Heart left ventricle (tissue), 16 donors: ENCODE data around the gene DEPP1. TPM values are rescaled to one million over a fixed set of nuclear protein-coding genes. Genes with fewer than 3 reads are reported as not detected.

Experiments
- ATAC-seq, 4 donors: fragments of 200-7000 bp; cut with Tn5 transposase; one replicate each; pipeline ENCODE4 v1.9.1; 2020 to 2022; ENCODE audit warnings: moderate library complexity in 4 of 4, mild to moderate bottlenecking in 3 of 4, moderate number of reproducible peaks in 1 of 4
- DNase-seq, 5 donors: peaks; one replicate each; pipeline ENCODE4 v3.0.0-alpha.2; 2020
- H3K27ac ChIP-seq, 12 donors: fragments of 200-600 bp; sonication (generic) in 4 of 12; one replicate each; pipeline versions ENCODE4 v1.5.0 to v1.8.0; 2016 to 2022; ENCODE audit warnings: mild to moderate bottlenecking in 2 of 12
- H3K27me3 ChIP-seq, 9 donors: fragments of 200-600 bp; sonication (generic) in 2 of 9; one replicate each; pipeline versions ENCODE4 v1.5.1 to v1.8.0; 2016 to 2022; ENCODE audit warnings: mild to moderate bottlenecking in 3 of 9
- H3K36me3 ChIP-seq, 9 donors: fragments of 200-600 bp; sonication (generic) in 2 of 9; one replicate each; pipeline versions ENCODE4 v1.5.0 to v1.8.0; 2018 to 2022; ENCODE audit warnings: mild to moderate bottlenecking in 2 of 9
- H3K4me1 ChIP-seq, 12 donors: fragments of 200-600 bp; sonication (generic) in 4 of 12; one replicate each; pipeline versions ENCODE4 v1.5.0 to v1.8.0; 2016 to 2022; ENCODE audit warnings: mild to moderate bottlenecking in 3 of 12
- H3K4me3 ChIP-seq, 12 donors: fragments of 200-600 bp; sonication (generic) in 4 of 12; one replicate each; pipeline versions ENCODE4 v1.5.0 to v1.8.0; 2017 to 2022; ENCODE audit warnings: mild to moderate bottlenecking in 9 of 12, moderate library complexity in 4 of 12
- H3K9me3 ChIP-seq, 12 donors: fragments of 200-600 bp; sonication (generic) in 4 of 12; one replicate each; pipeline versions ENCODE4 v1.5.0 to v1.8.0; 2016 to 2022; ENCODE audit warnings: mild to moderate bottlenecking in 1 of 12
- POLR2A ChIP-seq, 2 donors: fragments of 450-650 bp; IDR thresholded peaks; one replicate each; pipeline ENCODE4 v1.6.1; 2017; ENCODE audit warnings: antibody characterized with exemption in 2 of 2, mild to moderate bottlenecking in 2 of 2, moderate library complexity in 2 of 2
- WGBS, 4 donors: extraction: QIAGEN DNeasy Blood & Tissue Kit in 2 of 4; methylation state at CpG; one replicate each; pipeline versions ENCODE4 v1.1.5 to v1.1.7; 2013 to 2018; 5-methylcytosine and 5-hydroxymethylcytosine counted together
- intact Hi-C, 10 donors: fragments of 100-400 bp; cut with DNase I; formaldehyde crosslinking; loops; one replicate each; pipeline versions ENCODE4 v1.11.1 to v1.14.2; 2022
- polyA plus RNA-seq, 2 donors: library from polyadenylated mRNA; stranded (reverse); fragments of 200-250 nt; gene quantifications; one replicate each; pipeline ENCODE4 v1.2.3, GENCODE V29; 2013
- total RNA-seq, 9 donors: library from RNA; depleted of rRNA in 2 of 9; stranded (reverse); fragments of >200 nt in 2 of 9; fragmentation: NEBNext Ultra II Directional in 3 of 9; extraction: Animal tissue kit (Norgen Biotek cat#: 25700) in 3 of 9; gene quantifications; one replicate each; pipeline versions ENCODE4 v1.1.0 to v1.2.4, GENCODE V29; 2016 to 2023
- TF ChIP-seq, protein P1 (sequence below), 12 donors: fragments of 200-600 bp; sonication (generic) in 4 of 12; IDR thresholded peaks; one replicate each; pipeline versions ENCODE4 v1.5.0 to v1.8.0; 2018 to 2022; ENCODE audit warnings: antibody characterized with exemption in 12 of 12, mild to moderate bottlenecking in 5 of 12
- donor health status: ischemic (EF 13 %, LVEDD 7.1; RV severe dilation, severe dysfunction).
- donor health status: healthy with polysubstance abuse.
- donor health status: DM: no; HTN: yes; CAD: no.
- donor health status: DM: no; HTN: no; CAD: no.
- donor health status: ischemic (EF 25% LVEDD 6.9; RV normal size, moderate dysfunction).
- donor health status: ischemic (EF 25% LVEDD 5.7; RV mildly dilated, moderate dysfunction).
- donor health status: healthy.
- donor health status: DM: yes; HTN: yes; CAD: no.
- donor health status: ischemic (EF 35%, LVEDD 5.7; RV mildly dilated, moderate dysfunction).
- donor health status: nonischemic (EF 11% LVEDD 7.7; RV severe dilation, severe dysfunction).
- donor health status: DM: yes; HTN: yes; CAD: no.
- donor health status: PGD.
- donor health status: ischemic (EF 29% LVEDD 5.4; RV normal size, mild dysfunction).
- donor health status: nonischemic (EF 23%, LVEDD 6.1; RV moderate dilation, normal function).

Gene DEPP1
- total and polyA plus RNA-seq, 11 donors: 11.0 to 76.5 (median 22.7) TPM

DNA sequence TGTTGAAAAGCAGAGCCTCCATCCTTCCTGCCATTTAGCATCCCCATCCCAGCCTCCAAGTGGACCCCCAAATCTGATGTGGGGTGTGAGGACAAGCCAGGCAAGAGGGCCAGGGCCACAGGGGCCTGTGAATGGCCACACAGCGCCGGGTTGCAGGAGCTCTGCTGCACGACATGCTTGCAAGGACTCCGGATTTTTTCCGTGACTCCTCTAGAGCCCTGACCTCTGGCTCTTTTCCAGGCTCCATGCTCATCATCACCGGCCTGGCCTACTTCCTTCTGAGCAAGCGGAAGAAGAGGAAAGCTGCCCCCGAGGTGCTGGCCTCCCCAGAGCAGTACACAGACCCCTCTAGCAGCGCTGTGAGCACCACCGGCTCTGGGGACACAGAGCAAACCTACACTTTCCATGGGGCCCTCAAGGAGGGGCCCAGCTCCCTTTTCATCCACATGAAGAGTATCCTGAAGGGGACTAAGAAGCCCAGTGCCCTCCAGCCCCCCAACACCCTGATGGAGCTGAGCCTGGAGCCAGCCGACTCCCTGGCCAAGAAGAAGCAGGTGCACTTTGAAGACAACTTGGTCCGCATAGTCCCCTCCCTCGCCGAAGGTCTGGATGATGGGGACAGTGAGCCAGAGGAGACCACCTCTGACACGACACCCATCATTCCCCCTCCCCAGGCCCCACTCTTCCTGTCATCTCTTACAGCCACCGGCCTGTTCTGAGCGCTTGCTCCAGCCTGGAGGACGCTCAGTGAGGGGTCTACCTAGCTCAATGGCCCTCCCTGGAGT is 44.0 kb downstream of the DEPP1 start:
- DNase-seq: peak; percentile 45 to 76 (median 70)
- ATAC-seq: peak in 1 of 4 donors; percentile 11
- H3K4me3 ChIP-seq: no peak overlapping the region
- WGBS, 4 donors: 62 to 78% (median 66%) methylated on average over 14 to 18 of the region's 18 CpGs
- no peaks in the 10 kb centered on the region for H3K9me3 ChIP-seq
- H3K4me1 ChIP-seq: peaks cover 0 to 61% (median 39%) of the 10 kb centered on the region in 12 donors
- peak overlapping the region in 10 of 12 donors; percentile 44 to 72 (median 68) for H3K27ac ChIP-seq
- TF ChIP-seq, protein P1, sequence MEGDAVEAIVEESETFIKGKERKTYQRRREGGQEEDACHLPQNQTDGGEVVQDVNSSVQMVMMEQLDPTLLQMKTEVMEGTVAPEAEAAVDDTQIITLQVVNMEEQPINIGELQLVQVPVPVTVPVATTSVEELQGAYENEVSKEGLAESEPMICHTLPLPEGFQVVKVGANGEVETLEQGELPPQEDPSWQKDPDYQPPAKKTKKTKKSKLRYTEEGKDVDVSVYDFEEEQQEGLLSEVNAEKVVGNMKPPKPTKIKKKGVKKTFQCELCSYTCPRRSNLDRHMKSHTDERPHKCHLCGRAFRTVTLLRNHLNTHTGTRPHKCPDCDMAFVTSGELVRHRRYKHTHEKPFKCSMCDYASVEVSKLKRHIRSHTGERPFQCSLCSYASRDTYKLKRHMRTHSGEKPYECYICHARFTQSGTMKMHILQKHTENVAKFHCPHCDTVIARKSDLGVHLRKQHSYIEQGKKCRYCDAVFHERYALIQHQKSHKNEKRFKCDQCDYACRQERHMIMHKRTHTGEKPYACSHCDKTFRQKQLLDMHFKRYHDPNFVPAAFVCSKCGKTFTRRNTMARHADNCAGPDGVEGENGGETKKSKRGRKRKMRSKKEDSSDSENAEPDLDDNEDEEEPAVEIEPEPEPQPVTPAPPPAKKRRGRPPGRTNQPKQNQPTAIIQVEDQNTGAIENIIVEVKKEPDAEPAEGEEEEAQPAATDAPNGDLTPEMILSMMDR (IDR thresholded peaks at IDR 0.05): no peak
- TF ChIP-seq POLR2A (IDR thresholded peaks at IDR 0.05): no peak
- H3K36me3 ChIP-seq: no peaks in the 10 kb centered on the region
- intact Hi-C loops: loop anchor here in 3 of 10 donors (2.0 to 5.0 kb wide), 4 partner anchors 38 to 58 kb away; partner anchors contain the start of gene DEPP1 (in 1 of the 3)
- no peaks in the 10 kb centered on the region for H3K27me3 ChIP-seq

- WGBS, 4 donors: 81 to 95% (median 85%) methylated on average over 7 to 9 of the region's 9 CpGs
- Histone ChIP-seq H3K4me1 (peaks cover 0 to 54% (median 39%) of the 10 kb centered on the region in 12 donors), H3K4me3 (no peak overlapping the region), H3K27ac (peak overlapping the region in 4 of 12 donors; percentile 31 to 72 (median 70)), H3K27me3 (no peaks in the 10 kb centered on the region), H3K36me3 (no peaks in the 10 kb centered on the region), H3K9me3 (no peaks in the 10 kb centered on the region)
- no peak for ATAC-seq
- intact Hi-C loops: loop anchor here in 9 of 10 donors (2.0 to 5.0 kb wide), 7 partner anchors 25 to 75 kb away; partner anchors contain the start of genes DEPP1 (in 1 of the 9) and RASSF4 (in 1 of the 9)
- DNase-seq: peak in 2 of 5 donors; percentile 14 to 48
- TF ChIP-seq, protein P1 (IDR thresholded peaks at IDR 0.05): no peak
- TF ChIP-seq POLR2A (IDR thresholded peaks at IDR 0.05): no peak
These were observed 44.9 kb downstream of the DEPP1 start for GRCh38 chr10:44933451-44934321.

DNA sequence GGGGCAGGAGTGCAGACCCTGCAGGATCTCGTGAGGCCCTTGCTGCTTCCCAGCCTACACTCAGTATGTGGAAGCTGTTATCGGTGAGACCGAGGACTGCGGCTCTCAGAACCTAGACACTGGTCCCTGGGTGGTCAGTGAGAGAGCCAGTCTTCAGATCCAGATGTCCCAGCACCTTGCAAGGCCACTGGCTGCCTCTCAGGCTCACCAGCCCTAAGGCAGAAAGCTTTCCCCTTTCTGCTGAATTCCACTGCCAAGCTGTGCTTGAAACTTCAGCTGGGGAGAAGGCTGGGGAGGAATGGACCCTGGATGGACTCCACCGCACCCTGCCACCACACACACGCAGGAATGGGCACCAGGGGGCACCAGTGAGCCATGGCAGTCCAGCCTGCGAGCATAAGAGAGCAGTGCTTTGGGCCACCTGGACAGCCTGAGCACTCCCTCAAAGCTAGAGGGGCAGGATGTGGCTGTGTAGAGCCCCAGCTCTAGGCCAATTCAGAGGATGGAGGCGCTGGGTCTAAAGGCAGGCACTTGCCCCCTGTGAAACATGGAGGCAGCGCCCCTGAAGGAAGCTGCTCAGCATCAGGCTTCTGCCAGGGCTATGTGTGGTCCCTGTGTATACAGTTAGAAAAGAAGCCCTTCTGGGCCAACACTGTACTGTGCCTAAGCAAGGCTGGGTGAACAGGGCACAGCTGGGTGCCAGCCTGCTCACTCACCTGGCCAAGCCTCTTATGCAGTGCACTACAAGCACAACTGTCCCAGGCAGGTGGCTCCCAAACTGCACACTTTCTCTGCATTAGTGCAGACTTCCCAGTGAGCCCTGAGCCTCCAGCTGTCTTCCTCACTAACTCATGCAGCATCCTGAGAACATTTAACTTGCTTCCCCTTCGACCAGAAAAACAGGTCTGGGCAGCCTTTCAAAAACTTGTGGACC is 45.8 kb downstream of the DEPP1 start:
- Histone ChIP-seq H3K36me3 (no peaks in the 10 kb centered on the region), H3K4me3 (no peak overlapping the region), H3K27ac (peak overlapping the region in 2 of 12 donors; percentile 21 to 31), H3K9me3 (no peaks in the 10 kb centered on the region), H3K4me1 (peaks cover 0 to 54% (median 39%) of the 10 kb centered on the region in 12 donors), H3K27me3 (no peaks in the 10 kb centered on the region)
- ATAC-seq (peak; percentile 72 to 92 (median 90)), DNase-seq (peak; percentile 89 to 96 (median 92))
- WGBS, 4 donors: 45 to 79% (median 47%) methylated on average over 5 to 10 of the region's 10 CpGs
- TF ChIP-seq, protein P1 (IDR thresholded peaks at IDR 0.05): peak; percentile 92 to 99 (median 98)
- TF ChIP-seq POLR2A (IDR thresholded peaks at IDR 0.05): no peak
- intact Hi-C loops: loop anchor here (1.0 to 5.0 kb wide), 9 partner anchors 26 to 76 kb away; partner anchors contain the start of genes DEPP1 (in 1 of the 10) and RASSF4 (in 1 of the 10)
